HFF-Myc (cell line): ENCODE results near the gene GBA2.

Experiments used
- DNase-seq: peaks from one replicate; pipeline ENCODE4 v3.0.0-alpha.2; 2011; ENCODE audit warnings: low read depth; ENCODE audit errors: extremely low read depth
- H3K4me3 ChIP-seq: replicated peaks from 2 replicates; pipeline ENCODE4 v1.5.1; 2011; ENCODE audit warnings: low read depth, mild to moderate bottlenecking, control low read depth, low read length
- TF ChIP-seq, protein P1 (sequence below): IDR thresholded peaks from 2 replicates; pipeline ENCODE4 v1.5.1; 2012; ENCODE audit warnings: mild to moderate bottlenecking, low read depth, low read length, control low read depth; ENCODE audit errors: missing control alignments

Gene GBA2

GRCh38 chr9:35698231-35698630 is 50.8 kb downstream of the GBA2 start:
- TF ChIP-seq, protein P1, sequence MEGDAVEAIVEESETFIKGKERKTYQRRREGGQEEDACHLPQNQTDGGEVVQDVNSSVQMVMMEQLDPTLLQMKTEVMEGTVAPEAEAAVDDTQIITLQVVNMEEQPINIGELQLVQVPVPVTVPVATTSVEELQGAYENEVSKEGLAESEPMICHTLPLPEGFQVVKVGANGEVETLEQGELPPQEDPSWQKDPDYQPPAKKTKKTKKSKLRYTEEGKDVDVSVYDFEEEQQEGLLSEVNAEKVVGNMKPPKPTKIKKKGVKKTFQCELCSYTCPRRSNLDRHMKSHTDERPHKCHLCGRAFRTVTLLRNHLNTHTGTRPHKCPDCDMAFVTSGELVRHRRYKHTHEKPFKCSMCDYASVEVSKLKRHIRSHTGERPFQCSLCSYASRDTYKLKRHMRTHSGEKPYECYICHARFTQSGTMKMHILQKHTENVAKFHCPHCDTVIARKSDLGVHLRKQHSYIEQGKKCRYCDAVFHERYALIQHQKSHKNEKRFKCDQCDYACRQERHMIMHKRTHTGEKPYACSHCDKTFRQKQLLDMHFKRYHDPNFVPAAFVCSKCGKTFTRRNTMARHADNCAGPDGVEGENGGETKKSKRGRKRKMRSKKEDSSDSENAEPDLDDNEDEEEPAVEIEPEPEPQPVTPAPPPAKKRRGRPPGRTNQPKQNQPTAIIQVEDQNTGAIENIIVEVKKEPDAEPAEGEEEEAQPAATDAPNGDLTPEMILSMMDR: no peak
- H3K4me3 ChIP-seq: no peak overlapping the region
- no peak for DNase-seq

DNA sequence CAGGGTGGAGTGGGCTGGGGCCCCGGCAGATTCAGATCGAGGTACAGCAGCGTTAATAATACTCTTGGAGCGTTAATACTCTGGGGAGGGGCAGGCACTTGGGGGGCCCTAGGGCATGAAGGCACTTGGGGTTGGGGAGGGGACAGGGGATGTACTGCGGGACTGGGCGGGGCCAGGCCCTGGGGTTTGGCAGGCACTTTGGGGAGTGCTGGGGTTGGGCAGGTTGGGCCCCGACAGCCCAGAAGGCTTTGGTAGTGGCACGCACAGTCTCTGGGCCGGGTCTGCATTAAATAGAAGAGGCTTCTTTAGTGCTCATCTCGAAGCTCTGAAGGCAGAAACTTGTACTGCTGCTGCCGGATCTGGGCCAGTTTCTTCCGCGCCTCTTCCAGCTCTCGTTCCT is 51.5 kb downstream of the GBA2 start:
- H3K4me3 ChIP-seq: no peak overlapping the region
- DNase-seq: no peak
- TF ChIP-seq, protein P1: no peak

DNA sequence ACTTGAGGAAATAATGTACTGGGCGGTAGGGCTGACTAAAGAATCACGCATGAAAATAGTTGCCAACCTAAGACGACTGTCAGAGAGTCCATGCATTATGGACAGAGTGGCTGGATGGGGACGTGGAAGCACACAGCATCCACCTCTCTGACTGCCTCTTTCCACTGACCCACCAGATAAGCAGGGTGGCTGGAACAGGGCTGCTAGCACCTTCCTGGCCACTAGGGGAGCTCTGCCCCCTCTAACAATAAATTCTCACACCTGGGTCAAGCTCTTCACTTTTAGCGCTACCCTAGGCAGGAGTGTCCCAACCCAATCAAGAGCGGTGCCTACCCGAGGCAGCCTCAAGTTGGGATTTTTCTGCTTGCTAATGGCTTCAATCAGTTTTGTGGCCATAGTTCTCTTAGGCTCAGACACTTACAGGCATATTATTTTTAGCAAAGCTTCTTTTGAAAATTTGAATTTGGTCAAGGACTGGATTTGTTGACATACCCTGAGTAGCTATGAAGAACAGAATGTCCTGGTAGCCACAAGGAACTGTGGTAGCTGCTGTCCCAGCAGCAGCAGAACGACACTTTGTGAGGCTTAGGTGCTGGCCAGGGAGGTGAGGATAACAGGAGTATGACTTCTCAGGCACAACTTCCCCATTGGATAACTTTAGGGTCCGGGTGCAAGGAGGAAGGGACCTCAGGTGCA is 52.4 kb downstream of the GBA2 start:
- no peak for DNase-seq
- no peak overlapping the region for H3K4me3 ChIP-seq
- TF ChIP-seq, protein P1: peak; percentile 91

- no peak for DNase-seq
- no peak overlapping the region for H3K4me3 ChIP-seq
- TF ChIP-seq, protein P1: no peak
Observed at GRCh38 chr9:35695943-35696401, 53.1 kb downstream of the GBA2 start.

- no peak overlapping the region for H3K4me3 ChIP-seq
- TF ChIP-seq, protein P1: no peak
- DNase-seq: no peak
Observed at GRCh38 chr9:35691757-35692301, 57.2 kb downstream of the GBA2 start.

- TF ChIP-seq, protein P1: no peak
- DNase-seq: no peak
- peak overlapping the region; percentile 100 for H3K4me3 ChIP-seq
Observed at GRCh38 chr9:35691334-35691650, 57.7 kb downstream of the GBA2 start.
